Memory B cell (primary cell): ENCODE results near the gene FBXO17.

Experiments used
- ATAC-seq: fragments of 150-1000 bp; cut with Tn5 transposase; 2 replicates; pipeline ENCODE4 v1.10.0; 2021; ENCODE audit warnings: low read depth, mild to moderate bottlenecking, moderate library complexity
- DNase-seq, 2 donors: peaks; one replicate each; pipeline ENCODE4 v3.0.0; 2022; ENCODE audit warnings: low spot score in 2 of 2
- H3K27ac Mint-ChIP-seq: one replicate; pipeline ENCODE4 v1.8.0; 2022; ENCODE audit warnings: mild to moderate bottlenecking, moderate library complexity, mixed read lengths
- H3K27me3 Mint-ChIP-seq: one replicate; pipeline ENCODE4 v1.8.0; 2022; ENCODE audit warnings: mixed read lengths
- H3K36me3 Mint-ChIP-seq: one replicate; pipeline ENCODE4 v1.8.0; 2022; ENCODE audit warnings: mild to moderate bottlenecking, mixed read lengths
- H3K4me1 Mint-ChIP-seq: one replicate; pipeline ENCODE4 v1.8.0; 2022; ENCODE audit warnings: mixed read lengths
- H3K4me3 Mint-ChIP-seq: one replicate; pipeline ENCODE4 v1.8.0; 2022; ENCODE audit warnings: mild to moderate bottlenecking, moderate library complexity, mixed read lengths
- H3K9me3 Mint-ChIP-seq: one replicate; pipeline ENCODE4 v1.8.0; 2022; ENCODE audit warnings: mixed read lengths

Gene FBXO17

DNA sequence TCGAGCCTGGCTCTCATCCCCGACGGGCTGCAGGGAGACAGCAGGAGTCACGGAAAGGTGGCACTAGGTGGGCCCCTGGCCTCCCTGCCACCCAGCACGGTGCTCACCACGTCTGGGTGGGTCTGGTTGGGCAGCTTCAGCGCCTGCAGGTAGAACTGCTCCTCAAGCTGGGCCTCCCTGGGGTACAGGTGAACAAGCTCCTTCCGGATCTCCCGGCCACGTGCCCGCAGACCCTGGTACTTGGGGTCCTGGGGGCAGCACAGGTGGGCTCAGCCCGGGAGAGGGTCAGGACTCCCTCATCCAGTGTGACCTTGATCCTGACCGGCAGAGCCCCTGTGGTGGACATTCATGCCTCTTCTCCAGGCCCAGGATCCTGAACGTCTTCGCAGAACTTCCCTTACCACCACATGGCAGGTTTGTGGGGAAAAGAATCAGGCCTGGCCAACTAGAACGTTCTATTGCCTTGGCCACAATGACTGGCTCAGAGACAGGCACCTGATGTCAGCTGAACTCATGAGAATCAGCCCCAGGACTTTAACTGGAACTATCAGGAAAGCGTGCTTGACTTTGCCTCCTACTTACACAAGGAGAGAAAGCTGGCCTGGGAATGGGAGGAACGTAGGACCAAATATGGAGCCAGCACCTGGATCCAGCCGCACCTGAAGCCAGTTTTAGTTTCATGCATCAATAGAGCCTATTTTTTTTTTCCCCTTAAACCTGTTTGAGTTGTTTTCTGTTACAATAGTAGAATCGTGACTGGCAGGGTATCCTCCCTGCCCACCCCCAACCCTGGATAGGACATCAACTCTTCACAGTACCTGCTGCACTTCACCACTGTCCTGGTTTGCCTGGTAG lies 53.9 kb downstream of the FBXO17 start:
- no peaks in the 10 kb centered on the region for H3K9me3 Mint-ChIP-seq
- no peak overlapping the region for H3K4me3 Mint-ChIP-seq
- DNase-seq (no peak), ATAC-seq (no peak)
- H3K27ac Mint-ChIP-seq, result no peak overlapping the region
- H3K36me3 Mint-ChIP-seq, result peaks cover 12% of the 10 kb centered on the region
- H3K4me1 Mint-ChIP-seq, result no peaks in the 10 kb centered on the region
- H3K27me3 Mint-ChIP-seq, result no peaks in the 10 kb centered on the region

DNA sequence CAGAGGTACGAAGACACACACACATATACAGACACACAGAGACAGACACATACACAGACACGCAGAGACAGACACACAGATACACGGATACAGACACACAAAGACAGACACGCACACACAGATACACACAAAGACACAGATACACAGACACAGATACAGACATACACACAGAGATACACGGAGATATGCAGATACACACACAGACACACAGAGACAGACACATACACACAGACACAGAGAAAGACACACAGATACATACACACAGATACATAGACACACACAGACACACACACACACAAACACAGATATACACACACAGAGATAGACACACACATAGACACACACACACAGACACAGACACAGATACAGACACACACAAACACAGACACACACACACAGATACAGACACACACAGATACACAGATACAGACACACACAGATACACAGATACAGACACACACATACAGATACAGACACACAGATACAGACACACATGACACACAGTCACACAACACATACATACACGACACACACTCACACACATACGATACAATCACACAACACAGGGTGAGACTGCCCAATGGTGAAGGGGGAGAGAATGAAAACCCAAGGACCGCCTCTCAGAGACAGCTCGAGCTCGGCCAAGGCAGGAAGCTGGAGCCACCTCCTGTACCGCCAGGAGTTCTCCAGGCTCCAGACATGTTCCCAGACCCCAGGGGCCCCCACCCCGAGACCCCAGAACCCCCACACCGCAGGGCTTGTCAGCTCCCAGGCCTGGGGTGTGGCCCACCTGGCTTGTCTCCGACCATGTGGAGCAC lies 54.7 kb downstream of the FBXO17 start:
- no peaks in the 10 kb centered on the region for H3K9me3 Mint-ChIP-seq
- ATAC-seq, result no peak
- H3K4me3 Mint-ChIP-seq, result no peak overlapping the region
- no peaks in the 10 kb centered on the region for H3K27me3 Mint-ChIP-seq
- no peak overlapping the region for H3K27ac Mint-ChIP-seq
- no peaks in the 10 kb centered on the region for H3K4me1 Mint-ChIP-seq
- peaks cover 10% of the 10 kb centered on the region for H3K36me3 Mint-ChIP-seq
- DNase-seq, result no peak

DNA sequence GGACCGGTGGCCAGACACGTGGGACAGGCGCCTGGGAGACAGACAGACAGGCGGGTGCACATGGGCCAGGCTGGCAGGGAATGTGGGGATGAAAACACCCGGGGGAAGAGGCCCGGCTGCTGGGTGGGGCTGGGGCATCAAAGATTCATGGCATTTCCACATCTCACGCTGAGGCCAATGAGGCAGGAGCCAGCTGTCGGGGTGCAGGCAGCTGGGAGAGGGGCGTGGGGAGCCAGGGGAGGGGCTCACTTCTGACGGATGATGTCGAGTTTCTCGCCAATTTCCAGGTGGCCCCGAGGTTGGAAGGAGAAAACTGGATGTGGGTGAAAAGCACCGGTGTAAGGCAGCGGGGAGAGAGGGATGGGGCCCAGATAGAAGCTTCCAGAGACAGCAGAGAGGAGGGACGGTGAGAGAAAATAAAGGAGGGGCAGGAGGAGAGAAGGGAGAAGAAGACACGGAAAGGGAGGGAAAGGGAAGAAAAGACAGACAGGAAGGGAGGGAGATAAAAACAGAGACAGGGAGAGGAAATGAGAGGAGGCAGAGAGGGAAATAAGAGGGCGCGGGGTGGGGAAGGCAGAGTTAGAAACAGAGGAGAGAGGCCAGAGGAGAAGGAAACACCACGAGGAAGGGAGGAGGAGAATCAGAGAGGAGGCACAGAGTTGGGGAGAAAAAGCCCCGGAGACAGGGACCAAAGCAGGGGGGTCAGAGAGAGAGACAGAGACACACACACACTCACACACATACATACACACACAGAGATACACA lies 55.5 kb downstream of the FBXO17 start:
- Mint-ChIP-seq H3K4me3 (no peak overlapping the region), H3K27ac (no peak overlapping the region), H3K4me1 (no peaks in the 10 kb centered on the region), H3K9me3 (no peaks in the 10 kb centered on the region), H3K36me3 (peaks cover 10% of the 10 kb centered on the region), H3K27me3 (no peaks in the 10 kb centered on the region)
- DNase-seq (no peak), ATAC-seq (no peak)

DNA sequence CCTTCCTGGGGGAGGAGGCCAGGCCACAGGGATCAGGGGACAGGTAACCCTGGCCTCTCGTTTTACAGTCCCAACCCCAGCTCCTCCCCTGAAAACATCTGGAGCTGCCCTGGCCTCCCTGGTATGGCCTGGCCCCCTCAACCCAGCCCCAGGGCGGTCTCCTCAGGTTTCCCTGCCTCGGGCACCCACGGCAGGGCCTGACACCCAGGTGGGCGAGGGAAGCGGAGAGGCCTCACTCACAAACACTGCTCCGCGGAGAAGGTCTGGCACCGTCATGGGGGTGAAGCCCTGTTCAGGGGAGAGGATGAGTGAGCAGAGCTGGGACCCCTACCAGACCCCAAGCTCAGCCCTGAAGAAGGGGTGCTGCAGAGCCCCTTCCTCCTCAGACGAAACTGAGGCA lies 57.0 kb downstream of the FBXO17 start:
- DNase-seq (no peak), ATAC-seq (no peak)
- Mint-ChIP-seq H3K4me1 (no peaks in the 10 kb centered on the region), H3K36me3 (peaks cover 13% of the 10 kb centered on the region), H3K9me3 (no peaks in the 10 kb centered on the region), H3K27ac (no peak overlapping the region), H3K27me3 (no peaks in the 10 kb centered on the region), H3K4me3 (no peak overlapping the region)

DNA sequence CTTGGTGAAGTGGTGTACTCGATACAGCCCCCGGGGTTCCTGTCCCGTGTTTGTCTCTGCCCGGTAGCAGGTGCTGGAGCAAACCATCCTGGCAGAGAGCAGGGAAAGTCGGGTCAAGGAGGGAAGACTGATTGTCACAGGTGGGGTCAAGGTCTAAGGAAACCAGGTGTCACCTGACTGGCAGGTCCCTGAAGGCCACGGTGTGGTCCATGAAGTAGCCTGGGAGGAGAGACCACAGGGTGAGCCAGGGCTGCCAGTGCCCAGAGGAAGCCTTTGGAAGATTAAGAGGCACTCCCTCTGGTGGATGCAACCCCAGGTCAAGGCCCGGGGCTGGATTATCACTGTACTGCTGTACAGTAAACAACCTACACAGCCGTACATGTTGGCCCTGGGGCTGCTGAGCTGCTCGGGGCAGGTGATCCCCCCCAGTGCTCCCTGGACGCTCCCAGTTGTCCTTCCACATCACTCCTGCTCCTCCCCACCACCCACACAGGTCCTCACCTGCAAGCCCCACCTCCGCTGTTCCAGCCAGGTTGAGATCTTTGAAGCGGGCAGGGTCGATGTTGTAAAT lies 57.5 kb downstream of the FBXO17 start:
- Mint-ChIP-seq H3K9me3 (no peaks in the 10 kb centered on the region), H3K36me3 (peaks cover 13% of the 10 kb centered on the region), H3K4me1 (no peaks in the 10 kb centered on the region), H3K27ac (no peak overlapping the region), H3K27me3 (no peaks in the 10 kb centered on the region), H3K4me3 (no peak overlapping the region)
- no peak for DNase-seq
- ATAC-seq, result no peak

DNA sequence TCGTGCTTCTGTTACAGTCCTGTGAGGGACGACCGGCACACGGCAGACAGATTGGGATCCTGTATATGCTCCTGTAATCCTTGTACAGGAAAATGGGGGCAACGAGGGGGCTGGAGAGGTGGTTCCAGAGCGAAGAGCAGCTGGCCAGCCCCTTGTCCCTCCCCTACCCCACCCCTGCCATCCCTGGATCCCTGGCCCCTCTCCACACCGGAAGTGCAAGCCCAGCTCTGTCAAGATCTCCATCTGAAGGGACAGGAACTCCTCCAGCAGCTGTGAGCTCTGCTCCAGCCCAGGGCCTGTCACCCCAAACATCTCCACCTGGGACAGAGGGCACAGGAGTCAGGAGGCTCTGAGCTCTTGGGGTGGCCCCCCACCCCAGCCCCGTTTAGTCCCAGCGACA lies 58.0 kb downstream of the FBXO17 start:
- Mint-ChIP-seq H3K27ac (no peak overlapping the region), H3K9me3 (no peaks in the 10 kb centered on the region), H3K4me3 (no peak overlapping the region), H3K36me3 (peaks cover 13% of the 10 kb centered on the region), H3K4me1 (no peaks in the 10 kb centered on the region), H3K27me3 (no peaks in the 10 kb centered on the region)
- ATAC-seq, result no peak
- no peak for DNase-seq

DNA sequence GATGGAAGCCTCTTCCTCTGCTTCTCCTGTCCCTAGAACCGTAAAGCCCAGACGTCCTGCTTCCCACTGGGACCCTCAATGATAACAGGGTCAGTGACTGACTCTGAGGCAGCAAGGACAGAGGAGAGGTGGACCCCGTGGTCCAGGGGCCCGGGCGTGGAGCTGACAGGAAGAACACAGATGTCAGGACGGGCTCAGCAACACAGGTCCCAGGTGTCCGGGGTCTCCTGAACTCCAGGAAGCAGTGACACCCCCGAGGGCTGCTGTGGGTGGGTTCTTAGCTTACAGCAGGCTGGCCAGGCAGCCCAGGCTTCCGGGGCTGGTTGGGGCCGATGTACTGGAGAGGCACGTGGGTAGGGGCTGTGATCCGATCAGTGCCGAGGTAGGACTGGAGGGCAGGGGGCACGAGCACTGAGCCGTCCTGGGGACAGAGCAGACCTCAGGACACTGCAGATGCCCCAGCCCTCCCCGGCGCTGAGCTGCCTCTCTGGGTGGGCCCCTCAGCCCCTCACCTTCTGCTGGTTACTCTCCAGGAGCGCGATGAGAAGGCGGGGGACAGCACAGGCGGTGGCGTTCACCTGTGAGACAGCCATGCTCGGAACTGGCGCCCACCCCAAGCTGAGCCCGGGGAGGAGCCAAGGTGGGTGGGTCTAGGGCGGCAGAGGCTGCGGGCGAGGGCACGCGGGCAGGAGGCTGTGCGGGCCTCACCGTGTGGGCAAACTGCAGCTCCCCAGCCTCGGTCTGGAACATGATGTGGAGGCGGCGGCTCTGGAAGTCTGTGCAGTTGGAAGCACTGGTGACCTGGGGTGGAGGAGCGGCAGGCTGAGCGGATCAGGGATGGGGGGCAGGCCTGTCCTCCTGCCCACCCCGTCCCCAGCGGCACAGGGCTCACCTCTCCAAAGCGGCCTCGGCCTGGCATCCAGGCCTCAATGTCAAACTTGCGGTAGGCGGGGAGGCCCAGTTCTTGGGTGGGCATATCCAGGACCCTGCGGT lies 59.9 kb downstream of the FBXO17 start:
- H3K4me1 Mint-ChIP-seq, result no peaks in the 10 kb centered on the region
- DNase-seq (no peak), ATAC-seq (no peak)
- H3K36me3 Mint-ChIP-seq, result peaks cover 9% of the 10 kb centered on the region
- H3K4me3 Mint-ChIP-seq, result no peak overlapping the region
- no peaks in the 10 kb centered on the region for H3K9me3 Mint-ChIP-seq
- no peak overlapping the region for H3K27ac Mint-ChIP-seq
- peaks cover 2% of the 10 kb centered on the region for H3K27me3 Mint-ChIP-seq

DNA sequence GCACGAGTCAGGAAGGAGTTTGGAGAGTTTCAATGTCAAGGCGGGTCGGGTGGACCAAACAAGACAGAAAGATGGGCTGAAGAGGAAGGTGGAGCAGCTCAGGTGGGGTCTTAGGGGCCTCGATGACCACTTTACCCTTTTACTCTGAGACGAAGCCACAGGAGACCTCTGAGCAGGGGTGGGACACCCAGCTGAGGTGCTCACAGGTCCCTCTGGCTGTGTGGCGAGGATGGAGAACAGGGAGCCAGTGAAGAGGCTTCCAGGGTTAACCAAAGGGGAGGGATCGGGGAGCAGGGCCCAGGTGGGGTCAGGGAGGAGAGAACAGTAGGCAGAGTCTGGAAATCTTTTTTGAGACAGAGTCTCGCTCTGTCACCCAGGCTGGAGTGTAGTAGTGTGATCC lies 61.6 kb downstream of the FBXO17 start:
- H3K27me3 Mint-ChIP-seq, result peaks cover 3% of the 10 kb centered on the region
- peaks cover 9% of the 10 kb centered on the region for H3K36me3 Mint-ChIP-seq
- no peak overlapping the region for H3K27ac Mint-ChIP-seq
- no peaks in the 10 kb centered on the region for H3K4me1 Mint-ChIP-seq
- H3K4me3 Mint-ChIP-seq, result no peak overlapping the region
- DNase-seq, result no peak
- ATAC-seq, result no peak
- H3K9me3 Mint-ChIP-seq, result no peaks in the 10 kb centered on the region

DNA sequence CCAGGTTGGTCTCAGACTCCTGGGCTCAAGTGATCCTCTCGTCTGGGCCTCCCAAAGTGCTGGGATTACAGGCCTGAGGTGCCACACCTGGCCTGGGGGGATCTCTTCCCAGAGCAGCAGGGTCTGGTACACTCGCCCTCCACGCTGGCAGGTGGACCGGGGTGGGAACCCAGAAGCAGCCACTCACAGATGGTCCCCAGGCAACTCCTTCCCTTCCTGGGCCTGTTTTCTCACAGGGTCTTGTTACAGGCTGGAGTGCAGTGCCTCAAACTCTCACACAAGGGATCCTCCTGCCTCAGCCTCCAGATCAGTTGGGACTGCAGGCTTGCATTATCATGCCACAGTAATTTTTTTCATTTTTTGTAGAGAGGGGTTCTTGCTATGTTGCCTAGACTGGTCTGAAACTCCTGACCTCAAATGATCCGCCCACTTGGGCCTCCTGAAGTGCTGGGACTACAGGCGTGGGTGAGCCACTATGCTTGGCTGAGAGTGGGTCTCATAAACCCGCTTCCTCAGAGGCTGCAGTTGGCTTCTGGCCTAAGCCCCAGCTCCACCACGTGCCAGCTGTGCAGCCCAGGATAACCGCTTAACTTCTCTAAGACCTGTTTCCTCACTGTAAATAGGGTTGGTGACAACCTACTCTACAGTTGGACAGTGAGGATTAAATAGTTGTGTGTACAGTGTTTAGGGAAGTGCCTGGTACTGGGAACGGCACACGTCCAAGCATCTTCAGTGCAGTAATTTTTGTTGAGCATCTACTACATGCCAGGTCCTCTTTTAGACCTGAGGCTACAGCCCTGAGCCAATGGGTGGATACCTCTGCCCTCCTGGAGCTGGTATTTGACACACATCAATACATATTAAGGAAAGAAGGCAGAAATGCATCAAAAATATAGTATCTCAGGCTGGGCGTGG lies 62.7 kb downstream of the FBXO17 start:
- Mint-ChIP-seq H3K4me3 (no peak overlapping the region), H3K4me1 (no peaks in the 10 kb centered on the region), H3K9me3 (no peaks in the 10 kb centered on the region), H3K27ac (no peak overlapping the region), H3K27me3 (peaks cover 3% of the 10 kb centered on the region), H3K36me3 (peaks cover 15% of the 10 kb centered on the region)
- ATAC-seq, result no peak
- no peak for DNase-seq

DNA sequence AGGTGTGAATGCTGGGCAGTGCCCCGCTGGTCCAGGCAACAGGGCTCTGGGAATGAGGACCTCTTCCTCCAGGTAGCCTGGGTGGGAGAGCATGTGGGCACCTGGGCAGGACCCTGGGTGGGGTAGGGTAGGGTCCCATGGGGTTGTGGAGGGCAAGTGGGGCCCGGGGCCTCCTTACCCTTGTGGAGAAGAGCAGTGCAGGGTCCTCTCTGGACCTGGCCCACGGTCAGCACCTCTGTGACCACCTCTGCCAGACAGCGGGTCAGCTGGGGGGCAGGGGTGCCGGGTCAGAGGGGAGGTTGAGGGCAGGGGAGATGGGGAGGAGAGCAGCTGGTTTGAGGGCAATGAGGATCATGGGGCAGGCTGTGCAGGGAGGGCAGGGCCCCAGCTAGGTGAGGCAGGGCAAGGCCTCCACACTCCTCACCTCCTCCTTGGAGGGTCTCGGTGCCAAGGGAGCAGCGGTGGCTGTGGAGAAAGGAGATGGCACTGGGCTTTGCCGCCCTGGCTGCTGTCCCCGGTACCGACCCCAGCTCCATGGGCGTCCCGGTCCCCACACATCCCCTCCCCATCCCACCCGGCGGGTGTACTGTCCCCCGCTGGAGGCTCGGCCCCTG lies 64.0 kb downstream of the FBXO17 start:
- peaks cover 21% of the 10 kb centered on the region for H3K36me3 Mint-ChIP-seq
- no peak overlapping the region for H3K27ac Mint-ChIP-seq
- H3K27me3 Mint-ChIP-seq, result peaks cover 3% of the 10 kb centered on the region
- H3K4me1 Mint-ChIP-seq, result no peaks in the 10 kb centered on the region
- H3K4me3 Mint-ChIP-seq, result no peak overlapping the region
- no peaks in the 10 kb centered on the region for H3K9me3 Mint-ChIP-seq
- ATAC-seq (no peak), DNase-seq (no peak)

DNA sequence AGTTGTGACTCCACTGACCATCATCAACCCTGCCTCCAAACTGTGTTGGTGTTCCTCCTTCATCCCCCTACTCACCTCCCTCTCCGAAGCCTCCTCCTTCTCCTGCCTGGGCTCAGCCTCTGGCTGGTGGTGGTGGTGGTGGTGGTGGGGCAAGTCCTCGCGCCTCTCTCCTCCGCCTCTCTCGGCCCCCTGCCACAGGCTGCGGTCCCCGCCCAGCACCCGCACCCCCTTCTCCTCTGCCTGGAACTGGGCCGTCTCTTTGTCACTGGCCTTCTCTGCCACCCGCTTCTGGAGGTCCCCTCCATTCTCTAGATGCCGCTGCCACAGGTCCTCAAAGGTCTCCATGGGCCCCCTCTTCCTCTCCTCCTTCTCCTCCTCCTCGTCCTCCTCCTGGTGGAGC lies 65.1 kb downstream of the FBXO17 start:
- ATAC-seq, result no peak
- Mint-ChIP-seq H3K9me3 (no peaks in the 10 kb centered on the region), H3K36me3 (peaks cover 22% of the 10 kb centered on the region), H3K4me1 (no peaks in the 10 kb centered on the region), H3K27me3 (peaks cover 3% of the 10 kb centered on the region), H3K27ac (no peak overlapping the region), H3K4me3 (no peak overlapping the region)
- no peak for DNase-seq

DNA sequence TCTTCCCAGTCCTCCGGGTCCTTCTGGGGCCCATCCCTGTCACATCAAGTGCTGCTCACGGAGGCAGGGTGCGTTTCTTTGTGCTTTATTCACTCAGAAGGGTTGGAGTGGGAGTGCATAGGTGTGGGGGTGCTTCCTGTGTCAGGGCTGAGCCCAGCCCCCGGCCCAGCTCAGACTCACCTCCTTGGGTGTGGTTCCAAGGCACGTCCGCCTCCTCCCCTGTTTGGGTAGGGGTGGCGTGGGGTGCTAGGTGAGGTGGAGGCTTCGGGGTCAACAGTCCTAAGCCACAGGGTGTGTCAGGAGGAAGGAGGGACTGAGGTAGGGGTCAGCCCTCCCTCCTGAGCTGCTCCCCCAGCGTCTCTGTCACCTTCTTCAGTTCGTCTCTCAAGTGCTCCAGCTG lies 66.6 kb downstream of the FBXO17 start:
- peaks cover 3% of the 10 kb centered on the region for H3K27me3 Mint-ChIP-seq
- H3K4me1 Mint-ChIP-seq, result peaks cover 4% of the 10 kb centered on the region
- DNase-seq (no peak), ATAC-seq (no peak)
- H3K27ac Mint-ChIP-seq, result no peak overlapping the region
- no peaks in the 10 kb centered on the region for H3K9me3 Mint-ChIP-seq
- peaks cover 31% of the 10 kb centered on the region for H3K36me3 Mint-ChIP-seq
- no peak overlapping the region for H3K4me3 Mint-ChIP-seq
